Tibial nerve (tissue), 4 donors: ENCODE results near the gene TATDN2. TPM values are rescaled to one million over a fixed set of nuclear protein-coding genes. Genes with fewer than 3 reads are reported as not detected.
"Not testable (repeated sequence)": the region's sequence is repeated elsewhere in the genome, so short reads cannot be mapped to it uniquely, and the experiment has no call there.

Experiments used
- DNase-seq, 2 donors: peaks; one replicate each; pipeline ENCODE4 v3.0.0-alpha.2; 2019; ENCODE audit warnings: low spot score in 2 of 2
- H3K27ac ChIP-seq, 4 donors: fragments of 200-600 bp; sonication (generic) in 3 of 4; one replicate each; pipeline ENCODE4 v1.5.1; 2017 to 2019; ENCODE audit warnings: mild to moderate bottlenecking in 1 of 4
- H3K27me3 ChIP-seq, 2 donors: fragments of 200-600 bp; sonication (generic) in 1 of 2; one replicate each; pipeline versions ENCODE4 v1.5.1 to v1.6.0; 2017 to 2019
- H3K36me3 ChIP-seq, 3 donors: fragments of 200-600 bp; sonication (generic); one replicate each; pipeline ENCODE4 v1.5.1; 2018 to 2019
- H3K4me1 ChIP-seq, 4 donors: fragments of 200-600 bp; sonication (generic) in 3 of 4; one replicate each; pipeline ENCODE4 v1.5.1; 2017 to 2019
- H3K4me3 ChIP-seq, 4 donors: fragments of 200-600 bp; sonication (generic) in 3 of 4; one replicate each; pipeline ENCODE4 v1.5.1; 2017 to 2019; ENCODE audit warnings: mild to moderate bottlenecking in 1 of 4, moderate library complexity in 1 of 4
- H3K9me3 ChIP-seq, 4 donors: fragments of 200-600 bp; sonication (generic) in 3 of 4; one replicate each; pipeline ENCODE4 v1.5.1; 2017 to 2019
- CTCF ChIP-seq, 5 experiments: fragments of 200-600 bp in 3 of 5; fragments of 450-650 bp in 2 of 5; sonication (generic) in 3 of 5; IDR thresholded peaks; one replicate each; pipeline ENCODE4 v1.5.1; 2016 to 2019; ENCODE audit warnings: antibody characterized with exemption in 5 of 5, mild to moderate bottlenecking in 3 of 5, moderate library complexity in 2 of 5
- EP300 ChIP-seq, 2 donors: sonication (generic); formaldehyde crosslinking; IDR thresholded peaks; one replicate each; pipeline ENCODE4 v1.6.1; 2017; ENCODE audit warnings: antibody characterized with exemption in 2 of 2, mild to moderate bottlenecking in 1 of 2
- POLR2A ChIP-seq, 2 donors: fragments of 450-650 bp; IDR thresholded peaks; one replicate each; pipeline ENCODE4 v1.6.1; 2017; ENCODE audit warnings: antibody characterized with exemption in 2 of 2, mild to moderate bottlenecking in 2 of 2, moderate library complexity in 2 of 2
- WGBS, 2 donors: methylation state at CpG; one replicate each; pipeline ENCODE4 v1.1.5; 2018; 5-methylcytosine and 5-hydroxymethylcytosine counted together
- total RNA-seq, 4 donors: library from RNA; depleted of rRNA; stranded (reverse); fragments of >200 nt; gene quantifications; one replicate each; pipeline ENCODE4 v1.1.0, GENCODE V29; 2016

The TATDN2 gene
- total RNA-seq, 4 donors from 2014 or later, result 21.2 to 28.9 (median 28.5) TPM

- TF ChIP-seq EP300 (IDR thresholded peaks at IDR 0.05) (no peak), CTCF (IDR thresholded peaks at IDR 0.05) (no peak), POLR2A (IDR thresholded peaks at IDR 0.05) (no peak)
- 47 to 53% methylated on average over 18 of the region's 18 CpGs for WGBS, 2 donors
Measured at GRCh38 chr3:10290481-10291176, 42.4 kb downstream of the TATDN2 start.

GRCh38 chr3:10291641-10292040, 43.4 kb downstream of the TATDN2 start:
- Histone ChIP-seq H3K27ac (no peak overlapping the region), H3K27me3 (no peaks in the 10 kb centered on the region), H3K4me1 (peaks cover 0 to 10% (median 0%) of the 10 kb centered on the region in 4 donors), H3K36me3 (peaks cover 0 to 65% (median 0%) of the 10 kb centered on the region in 3 donors), H3K9me3 (no peaks in the 10 kb centered on the region), H3K4me3 (no peak overlapping the region)
- no peak for TF ChIP-seq CTCF (IDR thresholded peaks at IDR 0.05)
- TF ChIP-seq EP300 (IDR thresholded peaks at IDR 0.05), result no peak
- TF ChIP-seq POLR2A (IDR thresholded peaks at IDR 0.05), result no peak
- WGBS, 2 donors, result 91 to 93% methylated on average over 6 of the region's 6 CpGs
- no peak for DNase-seq

More at GRCh38 chr3:10290481-10291176, 42.4 kb downstream of the TATDN2 start:
- Histone ChIP-seq H3K9me3 (no peaks in the 10 kb centered on the region), H3K4me3 (no peak overlapping the region), H3K27ac (no peak overlapping the region), H3K4me1 (peaks cover 0 to 10% (median 0%) of the 10 kb centered on the region in 4 donors), H3K36me3 (peaks cover 0 to 62% (median 0%) of the 10 kb centered on the region in 3 donors), H3K27me3 (no peaks in the 10 kb centered on the region)
- no peak for DNase-seq

- H3K4me3 ChIP-seq, result no peak within 1 kb of the TSS
- H3K9me3 ChIP-seq, result no peaks in the 10 kb centered on the region
- TF ChIP-seq CTCF (IDR thresholded peaks at IDR 0.05) (no peak), POLR2A (IDR thresholded peaks at IDR 0.05) (no peak), EP300 (IDR thresholded peaks at IDR 0.05) (no peak)
- no peak within 1 kb of the TSS for H3K27ac ChIP-seq
- 77 to 83% methylated on average over 12 of the region's 12 CpGs for WGBS, 2 donors
- H3K4me1 ChIP-seq, result peaks cover 0 to 4% (median 0%) of the 10 kb centered on the region in 4 donors
- peaks cover 0 to 70% (median 0%) of the 10 kb centered on the region in 3 donors for H3K36me3 ChIP-seq
- no peaks in the 10 kb centered on the region for H3K27me3 ChIP-seq
- no peak for DNase-seq
Measured at GRCh38 chr3:10292505-10293419, 44.5 kb downstream of the TATDN2 start, which contains the start of gene GHRL. Gene GHRL (minus strand): TSS chr3:10292947. CDS start chr3:10290180, 2,767 bp downstream.

- no peak for DNase-seq
- Histone ChIP-seq H3K27me3 (no peaks in the 10 kb centered on the region), H3K9me3 (no peaks in the 10 kb centered on the region), H3K36me3 (peaks cover 0 to 61% (median 0%) of the 10 kb centered on the region in 3 donors), H3K4me1 (peaks cover 0 to 4% (median 0%) of the 10 kb centered on the region in 4 donors), H3K4me3 (no peak overlapping the region), H3K27ac (no peak overlapping the region)
- WGBS, 2 donors, result 79 to 80% methylated on average over 12 of the region's 12 CpGs
- TF ChIP-seq CTCF (IDR thresholded peaks at IDR 0.05) (no peak), POLR2A (IDR thresholded peaks at IDR 0.05) (no peak), EP300 (IDR thresholded peaks at IDR 0.05) (no peak)
Measured at GRCh38 chr3:10294030-10294586, 45.8 kb downstream of the TATDN2 start.

GRCh38 chr3:10298064-10298463, 49.8 kb downstream of the TATDN2 start:
- WGBS, 2 donors, result no CpG with 5 or more reads among the region's 1 CpG
- DNase-seq, result not testable (repeated sequence)
- peaks cover 0 to 74% (median 6%) of the 10 kb centered on the region in 3 donors for H3K36me3 ChIP-seq

More at GRCh38 chr3:10298064-10298463, 49.8 kb downstream of the TATDN2 start:
- not testable (repeated sequence) for H3K9me3 ChIP-seq, H3K27me3 ChIP-seq, H3K27ac ChIP-seq, H3K4me1 ChIP-seq, H3K4me3 ChIP-seq
